Left ventricle myocardium superior (tissue), 1 donor: ENCODE measurements around the gene LAYN. TPM values are rescaled to one million over a fixed set of nuclear protein-coding genes. Genes with fewer than 3 reads are reported as not detected.

Experiments
- ATAC-seq: fragments of 200-7000 bp; cut with Tn5 transposase; one replicate; pipeline ENCODE4 v1.9.1; 2020; ENCODE audit warnings: mild to moderate bottlenecking, moderate library complexity
- DNase-seq: peaks from one replicate; pipeline ENCODE4 v3.0.0-alpha.2; 2020
- intact Hi-C: fragments of 100-400 bp; cut with micrococcal nuclease; formaldehyde crosslinking; loops from one replicate; pipeline ENCODE4 v1.11.0; 2022
- total RNA-seq: library from RNA; stranded (reverse); fragmentation: NEBNext Ultra II Directional; extraction: Animal tissue kit (Norgen Biotek cat#: 25700); gene quantifications from one replicate; pipeline ENCODE4 v1.2.1, GENCODE V29; 2021
- donor health status: DM: no; HTN: yes; CAD: no; lungs with severe emphysema.

LAYN gene
- total RNA-seq, 1 donor from 2014 or later: 3.8 TPM

DNA sequence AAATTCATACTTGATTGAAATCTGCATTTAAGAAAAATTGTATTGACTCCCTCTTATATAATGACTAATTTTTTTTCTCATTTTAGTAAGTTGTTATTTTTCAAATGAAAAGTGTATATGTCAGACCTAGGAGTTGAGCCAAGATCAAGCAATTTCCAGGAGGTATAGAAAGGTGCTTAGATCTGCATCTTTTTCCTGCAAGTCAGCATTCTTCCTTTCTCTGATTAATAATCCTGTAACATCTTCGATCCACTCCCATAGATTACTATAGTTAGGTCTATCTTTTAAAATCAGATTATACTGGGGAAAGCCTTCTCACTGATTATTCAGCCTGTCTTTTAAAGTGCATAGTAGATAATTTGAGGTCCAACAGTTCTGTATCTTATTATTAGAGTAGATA is 13.2 kb upstream of the LAYN start:
- DNase-seq (no peak), ATAC-seq (no peak)
- intact Hi-C loops: no loop called here

DNA sequence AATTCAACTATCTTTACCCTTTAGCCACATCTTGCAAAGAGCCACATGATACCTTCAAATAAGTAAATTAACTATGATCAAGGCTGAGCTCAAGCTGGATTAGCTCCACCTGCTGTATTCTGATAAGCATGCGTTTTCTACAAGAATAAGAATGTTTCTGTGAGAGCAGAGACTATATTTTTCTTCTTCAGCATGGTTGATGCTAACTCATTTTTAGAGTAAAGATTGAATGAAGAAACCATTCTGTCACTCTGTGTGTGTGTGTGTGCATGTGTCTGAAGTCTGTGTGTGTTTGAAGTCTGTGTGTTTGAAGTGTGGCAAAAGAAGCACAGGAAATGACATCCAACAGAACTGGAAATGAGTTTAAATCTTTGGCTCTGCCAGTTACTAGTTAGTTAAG is 12.0 kb upstream of the LAYN start:
- intact Hi-C loops: no loop called here
- no peak for ATAC-seq
- no peak for DNase-seq

DNA sequence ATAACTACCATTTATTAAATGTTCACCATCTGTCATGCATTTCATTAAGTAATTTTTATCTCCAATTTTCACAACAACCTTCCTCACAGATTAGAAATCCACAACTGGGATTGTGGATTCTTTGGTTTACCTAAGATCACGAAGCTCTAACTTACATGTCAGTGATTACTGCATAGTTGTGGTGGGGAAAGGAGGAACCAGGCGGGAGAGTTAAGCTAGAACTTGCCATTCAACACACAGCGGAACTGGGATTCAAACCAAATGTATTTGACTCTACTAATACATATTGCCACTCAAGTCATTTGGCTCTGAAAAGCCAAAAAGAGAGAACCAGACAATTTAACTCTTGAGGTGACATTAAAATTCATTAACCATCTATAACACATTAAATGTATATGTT is 10.4 kb upstream of the LAYN start:
- no peak for ATAC-seq
- intact Hi-C loops: no loop called here
- DNase-seq: no peak

DNA sequence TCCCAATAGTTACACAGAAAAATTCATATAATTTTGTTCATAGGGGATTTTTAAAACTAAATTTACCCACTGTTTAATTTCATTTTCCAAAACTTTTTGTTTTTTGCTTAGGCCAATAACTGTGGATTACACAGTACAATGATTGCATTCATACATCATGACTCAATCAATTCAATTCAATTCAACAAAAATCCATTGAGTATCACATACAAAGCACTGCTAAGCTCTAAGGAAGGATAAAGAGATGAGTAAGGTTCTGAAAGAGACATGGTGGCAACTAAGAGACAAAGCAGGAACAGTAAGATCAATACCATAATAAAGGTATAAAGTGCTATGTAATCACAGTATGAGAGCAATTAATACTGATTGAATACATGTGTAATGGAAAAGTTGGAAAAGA is 9.4 kb upstream of the LAYN start:
- DNase-seq (no peak), ATAC-seq (no peak)
- intact Hi-C loops: no loop called here

- intact Hi-C loops: no loop called here
- DNase-seq (no peak), ATAC-seq (no peak)
Observed at GRCh38 chr11:111531687-111532364, 8.7 kb upstream of the LAYN start.

DNA sequence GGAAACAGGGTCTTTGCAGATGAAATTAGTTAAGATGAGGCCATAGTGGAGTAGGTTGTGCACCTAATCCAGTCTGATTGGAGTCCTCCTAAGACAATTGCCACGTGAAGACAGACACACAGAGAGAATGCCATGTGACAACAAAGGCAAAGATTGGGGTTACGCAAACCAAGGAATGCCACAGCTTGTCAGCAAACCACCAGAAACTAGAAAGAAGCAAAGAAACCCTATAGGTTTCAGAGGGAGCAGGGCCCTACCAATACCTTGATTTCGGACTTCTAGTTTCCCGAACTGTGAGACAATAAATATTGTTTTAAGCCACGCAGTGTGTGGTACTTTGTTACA is 8.2 kb upstream of the LAYN start:
- no peak for ATAC-seq
- intact Hi-C loops: no loop called here
- DNase-seq: no peak

DNA sequence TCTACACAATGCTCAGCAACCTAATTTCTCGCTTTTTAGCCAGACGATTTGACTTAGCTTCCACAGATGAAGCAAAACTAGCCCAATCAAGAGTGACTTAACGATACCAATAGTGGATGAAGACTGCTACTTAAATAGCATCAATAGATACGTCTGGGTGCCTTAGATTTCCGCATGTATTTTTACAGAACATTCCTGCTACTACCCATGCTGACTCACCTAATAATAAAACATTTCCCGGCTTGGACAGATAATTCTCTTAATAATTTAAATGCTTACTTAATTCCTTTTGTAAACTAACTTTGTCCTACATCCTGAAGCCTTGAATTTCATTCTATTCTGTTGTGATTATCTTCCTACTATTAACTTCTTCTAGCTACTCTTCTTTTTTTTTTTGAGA is 5.2 kb upstream of the LAYN start:
- ATAC-seq (no peak), DNase-seq (no peak)
- intact Hi-C loops: no loop called here

DNA sequence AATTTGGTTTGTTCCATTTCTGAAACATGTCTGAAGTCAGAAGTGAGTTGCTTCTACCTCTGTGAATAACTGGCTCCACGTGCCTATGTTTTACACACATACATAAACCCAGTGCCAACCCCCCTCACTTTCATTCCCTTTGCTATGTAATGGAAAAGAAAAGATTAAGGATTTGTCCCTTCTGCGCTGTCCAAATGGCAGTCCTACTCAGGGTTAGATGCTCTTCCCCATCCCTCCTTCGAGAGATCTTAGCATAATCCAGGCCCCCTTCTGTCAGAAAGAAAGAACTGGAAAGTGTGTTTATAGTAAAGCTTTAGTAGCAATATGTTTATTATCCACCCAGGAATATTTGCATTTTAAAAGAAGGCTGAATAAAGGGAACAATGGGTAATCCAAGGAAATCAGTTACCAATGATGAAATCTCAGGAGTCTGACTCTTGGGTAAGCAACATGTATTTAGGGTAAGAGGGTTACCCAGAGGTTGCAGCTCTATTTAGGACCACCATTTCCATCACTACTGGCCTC is 3.1 kb upstream of the LAYN start:
- DNase-seq: no peak
- intact Hi-C loops: no loop called here
- no peak for ATAC-seq

DNA sequence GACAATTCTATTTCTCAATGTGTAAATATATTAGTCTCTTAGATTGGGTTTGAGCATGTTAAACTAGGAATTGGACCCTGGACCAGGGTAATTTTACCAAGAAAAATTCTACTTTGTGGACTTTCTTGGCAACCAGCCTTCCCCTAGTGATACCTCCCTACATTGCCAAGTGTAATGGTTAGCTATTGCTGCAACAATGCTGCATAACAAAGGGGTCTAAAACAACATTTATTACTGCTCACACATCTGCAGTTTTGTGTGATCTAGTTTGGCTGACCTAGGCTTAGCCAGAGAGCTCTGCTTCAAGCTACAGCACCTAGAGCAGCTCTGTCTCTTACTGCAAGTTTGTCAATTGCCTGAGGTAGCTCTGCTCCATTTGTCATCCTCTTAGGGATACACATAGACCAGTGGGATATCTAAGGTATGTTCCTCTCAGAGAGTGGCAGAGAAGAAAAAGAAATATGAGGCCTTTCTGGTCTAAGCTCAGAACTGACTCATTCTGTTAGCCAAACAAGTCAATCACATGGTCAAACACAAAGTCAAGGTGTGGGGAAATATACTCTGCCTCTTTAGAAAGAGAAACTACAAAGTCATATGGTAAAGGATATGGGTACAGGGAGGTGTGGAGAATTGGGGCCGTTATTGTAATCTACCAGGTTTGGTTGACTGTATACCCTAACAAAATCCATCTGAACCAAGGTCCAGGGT is 2.0 kb upstream of the LAYN start:
- DNase-seq (no peak), ATAC-seq (no peak)
- intact Hi-C loops: no loop called here

- ATAC-seq: no peak
- intact Hi-C loops: no loop called here
- no peak for DNase-seq
Observed at GRCh38 chr11:111539426-111540113, 950 bp upstream of the LAYN start.

DNA sequence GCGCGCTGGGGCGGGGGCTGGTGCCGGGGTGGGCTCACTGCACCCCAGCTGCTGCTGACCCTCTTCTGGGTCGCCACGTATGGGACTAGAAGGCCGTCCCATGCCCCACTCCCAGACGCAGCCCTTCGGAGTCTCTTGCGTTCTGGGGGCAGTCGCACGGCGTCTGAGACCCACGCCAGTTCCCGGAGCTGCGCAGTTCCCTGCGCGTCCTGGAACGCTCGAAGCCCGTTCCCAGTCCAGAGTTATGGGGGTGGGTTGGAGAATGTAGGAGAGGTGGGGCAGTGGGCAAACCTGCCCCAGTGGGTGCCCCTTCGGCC is 375 bp downstream of the LAYN start:
- peak; percentile 26 for ATAC-seq
- intact Hi-C loops: no loop called here
- DNase-seq: no peak

- ATAC-seq (peak; percentile 71), DNase-seq (peak; percentile 75)
- intact Hi-C loops: no loop called here
Observed at GRCh38 chr11:111541254-111542061, 938 bp downstream of the LAYN start.

DNA sequence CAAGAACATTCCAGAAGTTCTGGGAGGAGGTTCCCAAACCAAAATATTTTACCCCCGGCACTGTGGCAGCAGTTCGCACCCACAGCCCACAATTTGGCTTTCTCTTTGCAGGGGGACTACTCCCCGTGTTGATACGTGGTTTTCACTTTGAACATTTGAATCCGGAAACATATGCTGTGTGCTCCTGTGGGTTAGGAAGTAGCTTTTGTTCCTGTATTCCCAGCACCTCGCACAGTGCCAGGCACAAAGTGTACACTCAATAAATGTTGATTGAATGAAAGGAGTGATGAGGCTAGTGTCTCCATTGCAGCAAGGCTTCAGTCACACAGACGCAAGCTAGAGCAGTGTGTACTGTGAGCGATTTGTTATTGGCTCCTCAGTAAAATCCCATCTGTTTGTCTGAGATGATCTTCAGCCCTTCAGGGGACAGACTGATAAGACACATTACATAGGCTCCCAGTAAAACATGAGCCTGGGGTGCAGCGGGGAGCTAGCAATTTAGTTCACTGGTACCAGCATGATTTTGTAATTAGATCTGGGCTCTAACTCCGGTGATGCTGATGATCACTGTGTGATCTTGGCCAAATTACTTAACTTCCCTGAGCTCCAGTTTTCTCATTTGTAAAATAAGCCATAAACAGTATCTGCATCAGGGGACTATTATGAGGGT is 2.2 kb downstream of the LAYN start:
- intact Hi-C loops: no loop called here
- DNase-seq (no peak), ATAC-seq (no peak)

DNA sequence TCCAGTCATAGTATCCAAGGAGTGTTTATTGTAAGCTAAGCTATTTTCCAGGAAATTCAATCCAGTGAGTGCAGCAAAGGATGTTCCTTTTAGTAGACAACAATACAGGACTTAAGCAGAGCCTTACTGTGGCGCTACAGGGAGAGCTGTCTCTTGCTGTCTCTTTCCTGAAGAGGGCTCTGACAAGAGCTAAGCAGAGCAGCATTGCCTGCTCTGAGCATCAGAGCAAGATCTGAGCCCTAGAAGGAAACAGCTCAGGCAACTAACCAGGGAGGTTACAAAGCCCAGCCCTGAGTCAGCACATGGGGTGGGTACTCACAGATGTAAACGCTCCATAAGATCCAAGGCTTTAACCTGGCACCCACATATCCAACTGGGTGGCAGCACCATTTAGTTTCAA is 8.0 kb downstream of the LAYN start:
- intact Hi-C loops: no loop called here
- ATAC-seq (no peak), DNase-seq (no peak)

DNA sequence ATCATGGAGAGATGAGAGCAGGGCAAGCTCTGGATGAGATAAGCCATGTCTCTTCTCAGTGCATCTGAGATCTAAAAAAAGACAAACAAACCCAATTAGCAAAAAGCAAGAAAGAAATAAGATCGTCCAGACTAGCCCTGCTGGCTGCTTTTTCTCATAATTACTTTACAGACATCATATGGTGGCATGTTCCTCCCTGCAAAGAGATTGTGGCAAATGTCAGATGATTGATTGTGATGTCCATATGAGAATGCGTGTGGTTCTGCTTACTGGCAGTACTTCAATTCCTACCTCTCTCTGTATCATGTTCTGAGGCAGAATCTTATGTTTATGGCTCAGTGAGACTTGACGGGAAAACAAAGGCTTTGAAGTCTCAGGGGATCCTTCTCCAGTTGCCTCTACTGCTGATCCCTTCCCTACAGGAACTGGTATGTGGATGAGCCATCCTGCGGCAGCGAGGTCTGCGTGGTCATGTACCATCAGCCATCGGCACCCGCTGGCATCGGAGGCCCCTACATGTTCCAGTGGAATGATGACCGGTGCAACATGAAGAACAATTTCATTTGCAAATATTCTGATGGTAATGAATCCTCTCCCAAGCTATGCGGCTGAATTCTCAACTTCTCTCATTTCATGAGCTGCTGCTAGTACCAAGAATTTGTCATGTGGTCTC is 8.8 kb downstream of the LAYN start:
- ATAC-seq: no peak

GRCh38 chr11:111549869-111550203 is 9.3 kb downstream of the LAYN start:
- no peak for DNase-seq
- intact Hi-C loops: no loop called here
- ATAC-seq: no peak

More for the DNA sequence above, 8.8 kb downstream of the LAYN start:
- no peak for DNase-seq
- intact Hi-C loops: no loop called here

DNA sequence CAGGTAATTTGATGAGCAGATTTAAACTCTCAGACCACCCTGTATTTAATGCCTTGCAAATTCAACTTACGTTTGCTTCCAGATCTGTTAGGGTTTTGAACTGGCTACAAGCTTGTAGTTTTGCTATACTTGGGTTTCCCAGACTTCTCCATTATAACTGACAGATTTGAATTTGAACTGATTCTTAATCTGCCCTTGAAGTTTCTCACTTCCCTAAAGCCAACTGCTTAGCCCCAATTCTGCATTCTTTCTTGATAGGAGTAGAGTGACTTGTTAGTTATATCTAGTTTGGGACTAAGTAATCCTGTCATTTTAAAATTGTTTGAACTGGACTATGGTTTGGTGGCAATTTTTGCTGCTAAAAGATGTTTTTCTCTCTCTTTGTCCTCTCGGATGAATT is 9.7 kb downstream of the LAYN start:
- intact Hi-C loops: no loop called here
- no peak for ATAC-seq
- no peak for DNase-seq

- ATAC-seq (no peak), DNase-seq (no peak)
- intact Hi-C loops: no loop called here
Observed at GRCh38 chr11:111554532-111554931, 14.0 kb downstream of the LAYN start.

DNA sequence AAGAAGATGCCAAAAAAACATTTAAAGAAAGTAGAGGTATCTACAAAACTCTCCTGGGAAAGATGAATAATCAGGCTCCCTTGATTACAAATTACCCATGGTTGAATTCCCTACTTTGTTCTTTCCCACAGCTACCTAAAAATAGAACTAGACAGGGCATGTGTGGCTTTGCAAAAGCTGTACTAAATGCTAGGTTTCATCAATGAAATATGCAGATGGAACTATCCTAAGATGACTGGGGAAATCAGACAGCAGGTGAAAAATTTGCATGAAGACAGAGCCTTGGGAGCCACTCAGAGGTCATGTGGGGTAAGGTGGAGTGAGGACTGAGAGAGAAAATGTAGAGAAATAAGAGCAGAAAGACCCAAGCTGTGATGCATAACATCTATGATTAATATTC is 14.7 kb downstream of the LAYN start:
- DNase-seq (no peak), ATAC-seq (no peak)
- intact Hi-C loops: no loop called here
